Mucosa of gallbladder (tissue), 1 donor: ENCODE results near the gene ARHGAP24. TPM values are rescaled to one million over a fixed set of nuclear protein-coding genes. Genes with fewer than 3 reads are reported as not detected.
"Not testable (repeated sequence)": the region's sequence is repeated elsewhere in the genome, so short reads cannot be mapped to it uniquely, and the experiment has no call there.

Experiments used
- DNase-seq: peaks from one replicate; pipeline ENCODE4 v3.0.0-alpha.2; 2020; ENCODE audit warnings: low spot score
- total RNA-seq: library from RNA; stranded (reverse); gene quantifications from one replicate; pipeline ENCODE4 v1.2.1, GENCODE V29; 2021
- donor health status: DM: no; HTN: no; CAD: no.

Gene ARHGAP24
- total RNA-seq, 1 donor from 2014 or later, result 13.6 TPM

GRCh38 chr4:85956293-85956945 lies 481.5 kb downstream of the ARHGAP24 start:
- DNase-seq, result no peak

GRCh38 chr4:85961887-85962286 lies 486.9 kb downstream of the ARHGAP24 start:
- DNase-seq, result no peak

GRCh38 chr4:85963231-85963630 lies 488.3 kb downstream of the ARHGAP24 start:
- no peak for DNase-seq

DNA sequence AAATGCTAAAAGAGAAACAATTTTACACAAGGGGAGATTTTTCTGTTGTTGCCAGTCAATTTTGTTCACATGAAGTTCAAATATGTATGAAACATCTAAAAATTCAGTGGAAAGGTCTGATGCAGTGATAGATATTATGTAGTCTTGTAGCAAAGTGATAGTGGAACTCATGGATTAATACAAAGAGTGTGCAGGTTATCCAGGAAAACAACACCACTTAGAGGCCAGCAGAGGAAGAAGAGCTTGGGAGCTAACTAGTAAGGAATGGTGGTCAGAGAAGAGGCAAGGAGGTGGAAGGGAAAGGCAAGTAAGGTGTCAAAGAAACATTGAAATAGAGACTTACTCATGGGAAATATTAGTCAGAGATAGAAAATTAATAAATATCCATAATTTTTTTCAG lies 489.3 kb downstream of the ARHGAP24 start:
- no peak for DNase-seq

DNA sequence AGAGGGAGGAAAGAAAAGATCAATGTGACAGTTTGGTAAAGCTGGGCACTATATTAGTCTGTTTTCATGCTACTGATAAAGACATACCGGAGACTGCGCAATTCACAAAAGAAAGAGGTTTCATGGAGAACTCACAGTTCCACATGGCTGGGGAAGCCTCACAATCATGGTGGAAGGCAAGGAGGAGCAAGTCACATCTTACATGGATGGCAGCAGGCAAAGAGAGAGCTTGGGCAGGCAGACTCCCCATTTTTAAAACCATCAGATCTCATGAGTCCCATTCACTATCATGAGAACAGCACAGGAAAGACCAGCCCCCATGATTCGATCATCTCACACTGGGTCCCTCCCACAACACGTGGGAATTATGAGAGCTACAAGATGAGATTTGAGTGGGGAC lies 490.1 kb downstream of the ARHGAP24 start:
- DNase-seq, result not testable (repeated sequence)

- no peak for DNase-seq
Observed at GRCh38 chr4:85965529-85965928, 490.6 kb downstream of the ARHGAP24 start.

- no peak for DNase-seq
Observed at GRCh38 chr4:85966373-85966772, 491.4 kb downstream of the ARHGAP24 start.

GRCh38 chr4:85967872-85968271 lies 492.9 kb downstream of the ARHGAP24 start:
- DNase-seq, result no peak

DNA sequence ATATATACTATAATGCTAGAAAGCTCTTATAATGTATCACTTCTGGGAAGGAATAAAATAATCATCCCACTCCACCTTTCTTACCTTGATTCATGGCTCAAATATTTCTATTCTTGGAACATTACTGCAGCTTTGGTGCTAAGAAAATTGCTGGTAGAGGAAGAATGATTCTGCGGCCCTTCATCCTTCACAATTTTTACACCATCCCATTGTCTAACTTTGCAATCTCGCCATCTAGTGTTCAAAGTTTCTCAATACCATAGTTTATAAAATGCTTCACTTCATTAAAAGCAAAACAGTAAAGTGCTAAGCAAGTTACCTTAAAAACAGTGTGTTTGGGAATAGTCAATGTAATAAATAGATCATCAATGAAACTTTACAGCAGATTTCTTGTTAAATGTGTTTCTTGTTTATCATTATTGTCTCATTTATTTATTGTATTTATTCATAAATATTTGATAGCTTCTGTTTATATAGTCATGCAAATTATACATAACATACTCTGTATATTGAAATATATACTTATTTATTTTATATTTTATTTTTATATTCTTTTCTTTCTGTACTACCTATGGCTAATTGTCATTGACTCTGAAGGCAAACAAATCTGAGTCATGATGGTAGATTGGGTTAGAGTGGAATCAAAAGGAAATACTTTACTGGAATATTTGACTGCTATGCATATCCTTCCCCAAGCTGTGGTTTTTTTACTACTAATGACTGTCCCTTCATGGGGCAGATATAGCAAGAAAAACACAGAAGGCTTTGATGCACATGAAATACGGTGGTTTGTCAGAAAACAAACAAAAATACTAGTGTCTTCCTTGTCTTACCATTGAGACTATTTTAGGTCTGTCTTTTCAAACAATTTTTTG lies 494.2 kb downstream of the ARHGAP24 start:
- DNase-seq, result no peak

GRCh38 chr4:85970535-85970934 lies 495.6 kb downstream of the ARHGAP24 start:
- DNase-seq, result no peak

GRCh38 chr4:85979276-85979675 lies 504.3 kb downstream of the ARHGAP24 start:
- no peak for DNase-seq

GRCh38 chr4:85986266-85986665 lies 511.3 kb downstream of the ARHGAP24 start:
- no peak for DNase-seq

- DNase-seq, result no peak
Observed at GRCh38 chr4:85993641-85994040, 518.7 kb downstream of the ARHGAP24 start.

DNA sequence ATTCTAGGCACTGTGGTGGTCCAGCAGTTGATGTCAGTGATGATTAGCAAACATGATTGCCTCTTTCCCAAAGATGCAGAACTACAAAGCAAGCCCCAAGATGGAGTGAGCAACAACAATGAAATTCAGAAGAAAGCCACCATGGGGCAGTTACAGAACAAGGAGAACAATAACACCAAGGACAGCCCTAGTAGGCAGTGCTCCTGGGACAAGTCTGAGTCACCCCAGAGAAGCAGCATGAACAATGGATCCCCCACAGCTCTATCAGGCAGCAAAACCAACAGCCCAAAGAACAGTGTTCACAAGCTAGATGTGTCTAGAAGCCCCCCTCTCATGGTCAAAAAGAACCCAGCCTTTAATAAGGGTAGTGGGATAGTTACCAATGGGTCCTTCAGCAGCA lies 519.6 kb downstream of the ARHGAP24 start:
- DNase-seq, result no peak

- no peak for DNase-seq
Observed at GRCh38 chr4:85995361-85995760, 520.4 kb downstream of the ARHGAP24 start.

DNA sequence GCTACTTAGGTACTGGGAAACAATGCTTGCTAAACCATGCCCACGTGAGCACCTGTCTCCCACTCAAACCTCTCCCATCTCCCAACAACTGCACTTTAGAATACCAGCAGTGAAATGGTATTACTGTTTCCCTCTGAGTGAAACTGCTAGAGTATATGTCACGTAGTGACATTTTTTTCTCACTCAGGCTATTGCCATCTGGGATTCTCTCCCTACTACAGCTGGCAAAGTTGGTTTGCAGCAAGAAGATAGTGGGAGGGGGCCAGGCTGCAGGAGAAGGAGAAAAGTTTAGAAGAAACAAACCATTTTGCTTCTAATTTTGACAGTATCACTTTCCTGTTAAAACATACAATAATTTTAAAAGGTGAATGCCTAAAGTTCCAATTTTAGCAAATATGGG lies 526.6 kb downstream of the ARHGAP24 start:
- no peak for DNase-seq

- no peak for DNase-seq
Observed at GRCh38 chr4:86004030-86004429, 529.1 kb downstream of the ARHGAP24 start.

- no peak for DNase-seq
Observed at GRCh38 chr4:86006057-86006456, 531.1 kb downstream of the ARHGAP24 start.

DNA sequence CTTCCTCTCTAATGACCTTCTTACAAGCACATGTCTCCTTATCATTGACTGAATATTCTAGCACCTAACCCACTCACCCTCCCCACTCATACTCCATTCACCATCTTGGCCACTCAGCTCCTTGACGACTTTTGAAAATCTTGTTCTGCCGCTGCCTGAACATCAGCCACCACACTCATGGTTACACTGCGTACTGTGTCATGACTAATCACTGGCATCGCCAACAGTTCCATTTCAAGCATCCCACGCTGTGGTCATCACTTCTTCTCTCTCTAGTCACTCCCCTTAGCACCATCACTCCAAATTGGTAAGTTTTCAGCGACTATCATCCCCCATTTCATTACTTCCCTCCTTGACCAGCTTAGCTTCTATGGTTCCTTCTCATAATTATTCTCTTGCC lies 532.1 kb downstream of the ARHGAP24 start:
- no peak for DNase-seq

- no peak for DNase-seq
Observed at GRCh38 chr4:86011117-86011516, 536.2 kb downstream of the ARHGAP24 start.

DNA sequence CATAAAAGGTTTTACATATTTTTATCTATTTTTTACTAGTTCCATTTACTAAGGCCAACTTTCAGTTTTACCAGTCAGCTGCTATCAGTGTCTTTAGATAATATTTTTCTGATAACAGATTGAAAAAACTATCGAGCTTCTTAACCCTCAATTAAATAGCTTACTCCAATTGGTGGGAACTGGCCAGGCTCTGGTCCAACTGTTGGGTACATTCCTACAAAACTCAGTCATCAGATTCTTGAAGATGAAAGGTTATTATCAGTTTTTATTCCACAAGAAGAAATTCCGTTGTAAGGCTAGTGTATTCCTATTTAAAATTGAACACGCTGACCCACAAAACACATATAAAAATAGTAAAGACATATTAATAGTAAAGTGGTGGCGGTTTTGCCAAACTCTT lies 538.7 kb downstream of the ARHGAP24 start:
- DNase-seq, result no peak

- no peak for DNase-seq
Observed at GRCh38 chr4:86014599-86014998, 539.6 kb downstream of the ARHGAP24 start.
